SK-N-SH treated with all-trans-retinoic acid at 6 μM for 48 hours (cell line): ENCODE measurements around the gene TNNC2.

ENCODE experiments used
- ESRRG ChIP-seq: fragments of 250-450 bp; sonication (Bioruptor Pico); IDR thresholded peaks from 2 replicates; pipeline ENCODE4 v1.6.1; 2021; ENCODE audit warnings: mild to moderate bottlenecking
- GLIS3 ChIP-seq: fragments of 250-450 bp; sonication (Bioruptor Pico); IDR thresholded peaks from 2 replicates; pipeline ENCODE4 v1.5.0; 2020; ENCODE audit warnings: mild to moderate bottlenecking, moderate library complexity
- ISL1 ChIP-seq: fragments of 250-450 bp; sonication (Bioruptor Pico); IDR thresholded peaks from 2 replicates; pipeline ENCODE4 v2.1.2; 2022; ENCODE audit warnings: mild to moderate bottlenecking, moderate library complexity
- OSR1 ChIP-seq: fragments of 250-450 bp; sonication (Bioruptor Pico); IDR thresholded peaks from 2 replicates; pipeline ENCODE4 v1.8.0; 2022; ENCODE audit warnings: moderate library complexity, mild to moderate bottlenecking, inconsistent platforms
- PATZ1 ChIP-seq: fragments of 250-450 bp; sonication (Bioruptor Pico); IDR thresholded peaks from 2 replicates; pipeline ENCODE4 v1.8.0; 2020; ENCODE audit warnings: mild to moderate bottlenecking, moderate library complexity, borderline replicate concordance
- POU6F1 ChIP-seq: fragments of 250-450 bp; sonication (Bioruptor Pico); IDR thresholded peaks from 2 replicates; pipeline ENCODE4 v1.8.0; 2021; ENCODE audit warnings: low read depth, mild to moderate bottlenecking, moderate library complexity, borderline replicate concordance
- RARB ChIP-seq: fragments of 250-450 bp; sonication (Bioruptor Pico); IDR thresholded peaks from 2 replicates; pipeline ENCODE4 v1.8.0; 2021; ENCODE audit warnings: mild to moderate bottlenecking, moderate library complexity
- ZFP3 ChIP-seq: fragments of 250-450 bp; sonication (Bioruptor Pico); IDR thresholded peaks from 2 replicates; pipeline ENCODE4 v1.5.0; 2020; ENCODE audit warnings: mild to moderate bottlenecking, moderate library complexity
- ZFP30 ChIP-seq: fragments of 450-650 bp; formaldehyde crosslinking; IDR thresholded peaks from 2 replicates; pipeline ENCODE4 v1.5.0; 2022; ENCODE audit warnings: mild to moderate bottlenecking, moderate library complexity
- ZNF70 ChIP-seq: fragments of 450-650 bp; formaldehyde crosslinking; IDR thresholded peaks from 2 replicates; pipeline ENCODE4 v1.5.0; 2020; ENCODE audit warnings: mild to moderate bottlenecking, moderate library complexity
- ZNF8 ChIP-seq: fragments of 450-650 bp; formaldehyde crosslinking; IDR thresholded peaks from 2 replicates; pipeline ENCODE4 v1.5.0; 2020; ENCODE audit warnings: mild to moderate bottlenecking, moderate library complexity

- no peak for TF ChIP-seq ZFP30 (CRISPR knock-in tag)
- no peak for TF ChIP-seq PATZ1 (CRISPR knock-in tag)
- no peak for TF ChIP-seq RARB
- TF ChIP-seq ZNF70 (CRISPR knock-in tag), result no peak
- TF ChIP-seq ZFP3 (CRISPR knock-in tag), result no peak
- TF ChIP-seq ESRRG (CRISPR knock-in tag), result no peak
- TF ChIP-seq GLIS3 (CRISPR knock-in tag), result no peak
- no peak for TF ChIP-seq ZNF8 (CRISPR knock-in tag)
- no peak for TF ChIP-seq ISL1 (CRISPR knock-in tag)
- no peak for TF ChIP-seq OSR1 (CRISPR knock-in tag)
- TF ChIP-seq POU6F1 (CRISPR knock-in tag), result no peak
These were observed 50.2 kb downstream of the TNNC2 start for GRCh38 chr20:45776931-45777330.
